HG03460 (cell line): ENCODE data around the gene RGMA.
"Not testable (repeated sequence)": the region's sequence is repeated elsewhere in the genome, so short reads cannot be mapped to it uniquely, and the experiment has no call there.

ENCODE experiments used
- ATAC-seq: cut with Tn5 transposase; IDR thresholded peaks from one replicate; pipeline ENCODE4 v1.9.1; 2021; ENCODE audit not compliant: unreplicated experiment

The RGMA gene

GRCh38 chr15:93049914-93050578 lies 39.0 kb downstream of the RGMA start:
- ATAC-seq = no peak

GRCh38 chr15:93049233-93049632 lies 39.8 kb downstream of the RGMA start:
- ATAC-seq = no peak

- no peak for ATAC-seq
Observed at GRCh38 chr15:93048759-93049161, 40.3 kb downstream of the RGMA start.

- no peak for ATAC-seq
Observed at GRCh38 chr15:93048426-93048721, 40.6 kb downstream of the RGMA start.

- ATAC-seq = no peak
Observed at GRCh38 chr15:93047621-93048425, 41.2 kb downstream of the RGMA start.

GRCh38 chr15:93046721-93047120 lies 42.3 kb downstream of the RGMA start:
- ATAC-seq = no peak

GRCh38 chr15:93046120-93046519 lies 42.9 kb downstream of the RGMA start:
- ATAC-seq = no peak

GRCh38 chr15:93045191-93045785 lies 43.7 kb downstream of the RGMA start:
- no peak for ATAC-seq

GRCh38 chr15:93044301-93045190 lies 44.5 kb downstream of the RGMA start:
- ATAC-seq = no peak

- no peak for ATAC-seq
Observed at GRCh38 chr15:93043621-93044300, 45.2 kb downstream of the RGMA start.

GRCh38 chr15:93042691-93043378 lies 46.2 kb downstream of the RGMA start:
- no peak for ATAC-seq

- no peak for ATAC-seq
Observed at GRCh38 chr15:93042211-93042610, 46.8 kb downstream of the RGMA start.

- no peak for ATAC-seq
Observed at GRCh38 chr15:93041159-93041547, 47.9 kb downstream of the RGMA start.

GRCh38 chr15:93040288-93041158 lies 48.5 kb downstream of the RGMA start:
- ATAC-seq = no peak

GRCh38 chr15:93039562-93040287 lies 49.3 kb downstream of the RGMA start:
- not testable (repeated sequence) for ATAC-seq

- no peak for ATAC-seq
Observed at GRCh38 chr15:93037820-93038705, 50.9 kb downstream of the RGMA start.

GRCh38 chr15:93036951-93037819 lies 51.8 kb downstream of the RGMA start:
- ATAC-seq = no peak
